Hepatic stellate cell (primary cell): Measurements from ENCODE around the gene ZNF143.
"Not testable (repeated sequence)": the region's sequence is repeated elsewhere in the genome, so short reads cannot be mapped to it uniquely, and the experiment has no call there.

Experiments
- DNase-seq: peaks from one replicate; pipeline ENCODE4 v3.0.0; 2011; ENCODE audit warnings: low spot score

ZNF143 gene

DNA sequence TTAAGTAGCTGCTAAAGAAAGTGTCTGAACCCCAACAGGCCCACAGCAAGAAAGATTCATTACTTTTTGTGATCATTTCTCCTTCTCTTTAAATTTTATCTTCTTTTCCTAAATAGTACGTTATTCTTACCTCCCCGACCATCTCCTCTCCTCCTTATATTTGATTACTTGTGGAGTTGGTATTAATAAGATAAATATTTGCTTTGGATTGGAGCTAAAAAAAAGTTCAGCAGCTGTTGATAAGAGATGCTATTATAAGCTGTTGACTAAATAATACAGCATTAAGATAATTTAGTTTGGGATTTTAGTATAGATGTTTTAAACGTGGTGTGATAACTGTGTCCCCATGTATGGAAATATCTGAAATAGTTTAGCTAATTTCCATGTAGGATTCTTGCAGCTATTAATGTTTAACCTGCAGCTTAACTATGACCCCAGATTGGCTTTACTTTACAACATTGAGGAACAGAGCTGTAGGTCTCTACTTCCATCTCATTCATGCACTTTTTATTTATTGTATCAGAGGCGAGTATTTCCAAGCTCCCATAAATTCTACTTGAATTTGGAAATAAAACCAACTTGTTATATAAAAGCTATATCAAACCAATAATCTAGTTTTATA, 37.8 kb downstream of the ZNF143 start:
- DNase-seq, result no peak

DNA sequence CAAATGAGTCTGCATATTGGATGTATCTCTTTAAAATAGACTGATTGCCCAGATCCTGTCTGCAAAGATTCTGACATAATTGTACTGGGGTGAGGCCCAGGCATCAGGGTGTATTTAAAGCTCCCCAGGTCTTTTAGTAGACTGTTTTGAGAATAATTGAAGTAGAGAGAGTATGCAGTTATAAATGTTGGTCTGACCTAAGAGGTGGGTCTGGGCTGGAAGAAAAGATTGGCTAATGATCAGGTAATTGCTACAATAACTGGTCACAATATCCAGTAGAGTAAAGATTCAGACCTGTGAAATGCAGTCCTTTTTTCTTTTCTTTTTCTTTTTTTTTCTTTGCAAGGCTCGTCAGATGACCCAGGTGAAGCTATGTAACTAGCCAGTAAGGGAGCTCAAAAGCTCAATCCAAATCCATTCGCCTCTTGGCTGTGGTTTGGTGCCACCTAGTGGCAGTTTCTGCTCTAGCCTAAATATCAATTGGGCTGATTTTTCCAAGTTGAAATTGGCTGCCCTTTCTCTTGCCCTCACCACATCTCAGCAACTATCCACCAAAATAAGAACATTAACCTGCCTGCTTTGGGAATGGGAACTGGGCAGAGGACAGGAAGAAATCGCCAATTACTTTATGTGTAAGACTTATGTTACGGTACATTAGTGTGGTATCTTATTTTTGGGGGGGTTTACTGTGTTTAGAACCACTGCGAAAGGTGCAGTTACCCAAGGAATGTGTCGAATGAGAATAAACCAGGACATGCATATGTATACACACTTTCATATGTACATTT, 45.9 kb downstream of the ZNF143 start:
- DNase-seq, result peak; percentile 53

DNA sequence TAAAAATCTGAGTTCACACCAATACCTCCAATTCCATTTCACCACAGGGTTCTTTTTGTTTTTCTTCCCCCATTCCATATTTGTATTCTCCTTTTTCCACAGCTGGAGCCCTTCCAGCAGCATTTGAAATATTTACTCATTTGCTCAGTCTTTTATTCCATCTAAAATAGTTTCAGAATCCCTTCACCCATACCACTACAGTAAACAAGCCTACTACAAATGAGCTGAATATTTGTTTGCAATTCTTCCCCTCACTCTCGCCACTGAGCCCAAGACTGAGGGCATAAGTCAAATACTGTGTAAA, 46.4 kb downstream of the ZNF143 start:
- DNase-seq, result no peak

DNA sequence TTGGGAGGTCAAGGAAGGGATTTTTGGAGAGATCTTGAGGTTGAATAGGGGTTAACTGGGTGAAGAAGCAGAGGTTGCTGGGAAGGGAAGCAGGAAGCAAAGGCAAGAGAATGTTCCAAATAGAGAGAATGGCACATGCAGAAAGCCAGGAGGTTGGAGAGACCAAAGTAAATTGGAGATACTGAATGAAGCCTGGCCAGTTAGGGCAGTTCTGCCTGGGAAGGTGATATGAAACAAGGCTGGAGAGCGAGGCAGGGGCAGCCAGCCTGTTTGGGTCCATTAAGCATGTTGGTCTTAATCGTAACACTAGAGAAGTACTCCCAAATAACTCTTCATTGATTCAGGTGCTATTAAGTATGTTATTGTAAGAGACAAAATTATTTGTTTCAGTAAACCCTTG, 48.2 kb downstream of the ZNF143 start:
- no peak for DNase-seq

DNA sequence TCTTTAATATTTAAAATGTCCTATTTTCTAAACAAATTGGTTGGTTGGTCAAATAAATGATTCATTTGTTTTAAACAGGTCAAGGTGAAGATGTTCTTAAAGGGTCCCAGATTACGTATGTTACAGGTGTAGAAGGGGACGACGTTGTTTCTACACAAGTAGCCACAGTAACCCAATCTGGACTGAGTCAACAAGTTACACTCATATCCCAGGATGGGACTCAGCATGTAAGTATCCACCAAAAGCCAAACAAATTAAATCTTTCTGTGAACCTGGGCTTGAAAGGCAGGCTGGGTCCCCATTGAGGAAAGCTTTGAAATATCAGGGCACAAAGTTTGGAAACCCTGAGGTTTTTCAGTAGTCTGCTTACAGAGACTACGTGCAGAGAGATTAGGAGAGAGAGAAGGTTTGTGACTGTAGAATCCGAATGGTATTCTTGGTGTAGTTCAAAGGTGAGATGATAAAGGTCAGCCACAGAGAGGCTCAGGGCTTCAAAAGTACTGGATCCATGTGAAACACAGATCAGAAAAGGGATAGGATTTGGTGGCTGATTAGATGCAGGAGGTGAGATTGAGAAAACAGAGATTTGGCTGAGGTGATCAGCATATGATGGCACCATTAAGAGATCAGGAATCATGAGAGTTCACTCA, 51.7 kb downstream of the ZNF143 start:
- DNase-seq, result no peak

DNA sequence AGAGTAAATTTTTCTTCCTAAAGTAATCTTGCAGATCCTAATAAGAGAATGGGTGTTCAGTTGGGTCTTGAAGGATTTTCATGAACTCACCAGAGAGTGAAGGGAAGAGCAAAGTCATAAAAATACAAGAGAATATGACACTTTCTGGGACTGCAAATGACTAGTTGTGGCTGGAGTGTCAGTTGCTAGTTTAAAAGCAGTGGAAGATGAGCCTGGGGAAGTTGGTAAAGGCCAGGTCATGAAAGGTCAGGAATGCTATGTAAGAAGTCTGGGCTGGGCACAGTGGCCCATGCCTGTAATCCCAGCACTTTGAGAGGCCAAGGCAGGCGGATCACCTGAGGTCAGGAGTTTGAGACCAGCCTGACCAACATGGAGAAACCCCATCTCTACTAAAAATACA, 53.8 kb downstream of the ZNF143 start:
- DNase-seq, result not testable (repeated sequence)

DNA sequence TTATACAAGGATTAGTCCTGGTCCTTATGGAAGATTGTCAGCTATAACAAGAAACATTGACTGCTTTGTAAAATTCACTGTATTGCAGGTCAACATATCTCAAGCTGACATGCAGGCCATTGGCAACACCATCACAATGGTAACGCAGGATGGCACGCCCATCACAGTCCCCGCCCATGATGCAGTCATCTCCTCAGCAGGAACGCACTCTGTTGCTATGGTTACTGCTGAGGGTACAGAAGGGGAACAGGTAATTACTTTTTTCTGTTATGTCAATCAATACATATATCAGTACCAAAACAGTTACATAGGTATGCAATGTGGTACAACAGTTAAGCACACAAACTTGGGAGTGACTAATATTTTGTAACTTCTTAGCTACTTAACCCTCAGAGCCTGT, 55.3 kb downstream of the ZNF143 start:
- DNase-seq, result no peak

DNA sequence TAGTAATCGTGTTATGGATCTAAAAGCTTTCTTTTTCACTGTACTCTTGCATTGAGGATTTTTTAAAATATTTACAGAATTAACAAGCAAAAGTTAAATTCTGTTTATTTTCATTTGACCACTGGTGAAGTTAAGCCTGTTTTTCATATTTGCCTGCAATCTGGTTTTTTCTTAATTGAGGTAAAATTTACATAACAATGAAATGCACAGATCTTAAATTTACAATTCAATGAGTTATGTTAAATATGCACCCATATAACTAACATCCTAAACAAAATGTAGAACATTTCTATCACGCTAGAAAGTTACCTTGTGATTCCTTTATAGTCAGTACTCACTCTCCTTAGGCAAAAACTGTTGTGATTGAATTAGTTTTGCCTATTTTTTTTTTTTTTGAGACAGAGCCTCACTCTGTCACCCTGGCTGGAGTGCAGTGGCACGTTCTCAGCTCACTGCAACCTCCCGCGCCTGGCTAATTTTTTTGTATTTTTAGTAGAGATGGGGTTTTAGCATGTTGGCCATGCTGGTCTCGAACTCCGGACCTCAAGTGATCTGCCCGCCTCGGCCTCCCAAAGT, 58.1 kb downstream of the ZNF143 start:
- no peak for DNase-seq

DNA sequence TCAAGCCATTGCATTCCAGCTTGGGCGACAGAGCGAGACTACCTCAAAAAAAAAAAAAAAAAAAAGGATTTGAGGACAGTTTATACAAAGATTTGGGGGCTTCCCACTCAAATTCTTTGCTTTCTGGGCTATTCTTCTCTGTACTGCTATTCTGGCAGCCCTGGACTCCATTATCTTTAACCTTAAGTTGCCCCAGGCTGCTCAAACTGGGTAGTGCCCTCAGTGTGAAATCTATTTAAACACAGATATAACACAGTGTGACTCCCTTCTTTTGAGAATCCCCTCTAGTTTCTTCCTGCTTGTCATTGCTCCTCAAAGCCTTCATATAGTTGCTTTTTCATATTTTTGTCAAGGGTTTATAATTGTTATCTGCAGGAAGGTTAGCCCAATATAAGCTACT, 63.2 kb downstream of the ZNF143 start:
- no peak for DNase-seq

DNA sequence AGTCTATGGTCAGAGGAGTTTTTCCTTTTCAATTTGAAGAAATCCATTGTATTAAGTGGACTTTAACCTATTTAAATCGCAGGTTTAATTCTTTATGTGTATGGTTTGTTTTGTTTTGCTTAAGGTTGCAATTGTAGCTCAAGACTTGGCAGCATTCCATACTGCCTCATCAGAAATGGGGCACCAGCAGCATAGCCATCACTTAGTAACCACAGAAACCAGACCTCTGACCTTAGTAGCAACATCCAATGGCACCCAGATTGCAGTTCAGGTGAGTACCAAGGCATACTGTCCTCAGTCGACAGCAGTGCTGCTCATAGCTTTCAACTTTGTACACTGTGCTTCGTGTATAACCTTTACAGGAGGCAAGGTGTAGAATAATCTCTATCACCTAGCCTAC, 64.3 kb downstream of the ZNF143 start:
- DNase-seq, result no peak

DNA sequence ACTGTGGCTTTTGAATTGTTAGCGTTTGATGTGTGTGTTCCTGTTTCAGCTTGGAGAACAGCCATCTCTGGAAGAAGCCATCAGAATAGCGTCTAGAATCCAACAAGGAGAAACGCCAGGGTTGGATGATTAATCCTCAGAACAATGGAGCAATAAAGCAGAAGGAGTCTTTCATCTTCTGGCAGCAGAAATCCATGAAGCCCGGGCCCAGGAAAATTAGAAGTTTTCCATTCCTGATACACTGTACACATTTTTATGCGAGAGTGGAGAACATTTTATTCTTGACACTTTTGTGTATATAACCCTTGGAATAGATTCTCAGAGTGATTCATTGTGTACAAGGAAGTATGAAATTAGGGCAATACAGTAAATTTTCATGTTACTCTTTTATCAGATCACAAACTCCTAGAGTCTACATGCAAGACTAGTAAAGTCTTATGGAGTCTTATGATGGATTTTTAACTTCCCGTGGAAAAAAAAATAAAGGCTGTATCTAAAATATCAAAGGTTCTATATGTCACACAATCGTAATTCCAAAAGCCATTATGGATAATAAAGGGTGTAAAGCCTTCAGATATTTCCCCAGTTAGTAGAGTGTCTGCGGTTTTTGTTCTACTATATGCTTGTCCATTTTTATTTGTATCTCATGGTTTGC, 66.8 kb downstream of the ZNF143 start:
- DNase-seq, result no peak

DNA sequence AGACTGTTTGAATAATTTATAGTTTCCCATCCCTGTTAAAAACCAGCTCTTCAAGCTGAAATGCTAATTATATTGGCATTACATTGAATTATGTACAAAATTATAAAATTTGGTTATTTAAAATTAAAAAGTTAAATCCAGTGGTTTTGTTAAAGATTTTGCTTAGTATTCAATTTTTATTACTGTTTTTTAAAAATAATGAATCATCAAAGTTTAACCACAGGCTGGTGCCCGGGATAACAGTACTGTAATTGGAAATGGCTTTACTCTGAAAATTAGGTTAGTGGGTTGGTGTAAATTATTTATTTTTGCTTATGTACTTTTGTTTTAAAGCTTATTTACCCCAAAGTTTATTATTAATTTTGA, 67.3 kb downstream of the ZNF143 start:
- DNase-seq, result no peak

DNA sequence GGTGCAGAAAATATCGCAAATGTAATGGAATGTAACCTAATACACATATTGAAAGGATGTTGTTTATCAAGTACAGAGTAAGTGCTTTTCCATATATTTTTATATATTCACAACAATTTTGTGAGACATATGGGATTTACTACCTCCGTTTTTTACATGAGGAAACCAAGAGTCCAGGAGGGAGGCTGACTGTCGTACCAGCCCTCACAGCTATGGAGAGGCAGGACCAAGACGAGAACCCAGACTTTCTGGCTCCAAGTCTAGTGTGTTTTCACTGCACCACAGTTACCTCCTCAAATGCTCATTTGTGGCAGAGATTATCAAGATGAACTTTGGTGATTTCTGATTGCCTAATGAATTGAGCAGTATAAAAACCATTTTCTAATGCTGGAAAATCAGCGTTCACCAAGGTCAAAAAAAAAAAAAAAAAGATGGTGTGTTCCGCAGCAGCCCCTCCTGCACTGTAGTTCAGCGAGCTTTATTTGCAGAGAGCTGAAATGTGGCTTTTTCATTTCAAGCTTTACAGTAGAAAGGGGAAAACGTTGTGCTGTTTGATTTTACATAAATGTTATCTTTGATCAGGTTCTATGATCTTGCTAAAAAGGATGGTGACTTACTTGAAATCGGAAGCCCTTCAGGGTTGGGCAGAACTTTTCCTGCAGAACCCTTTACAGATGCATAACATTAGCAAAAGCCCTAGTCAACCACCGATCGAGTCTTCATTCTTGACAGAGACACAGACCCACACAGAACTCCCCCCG, 67.9 kb downstream of the ZNF143 start:
- no peak for DNase-seq

DNA sequence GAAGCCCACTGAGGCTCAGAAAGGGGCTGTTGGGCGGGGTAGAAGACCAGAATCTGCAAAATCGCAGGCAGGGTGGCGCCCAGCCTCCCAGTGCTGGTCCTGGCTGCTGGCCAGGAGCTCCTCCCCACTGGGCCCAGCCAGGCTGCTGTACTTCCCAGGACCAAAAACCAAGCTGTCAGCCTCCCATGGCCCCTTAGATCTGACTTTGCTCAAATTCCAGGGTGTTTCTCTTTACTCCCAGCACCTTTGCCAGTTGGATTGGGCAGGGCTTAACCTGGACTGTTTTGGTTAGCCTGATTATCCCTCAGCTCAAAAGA, 68.5 kb downstream of the ZNF143 start:
- no peak for DNase-seq

DNA sequence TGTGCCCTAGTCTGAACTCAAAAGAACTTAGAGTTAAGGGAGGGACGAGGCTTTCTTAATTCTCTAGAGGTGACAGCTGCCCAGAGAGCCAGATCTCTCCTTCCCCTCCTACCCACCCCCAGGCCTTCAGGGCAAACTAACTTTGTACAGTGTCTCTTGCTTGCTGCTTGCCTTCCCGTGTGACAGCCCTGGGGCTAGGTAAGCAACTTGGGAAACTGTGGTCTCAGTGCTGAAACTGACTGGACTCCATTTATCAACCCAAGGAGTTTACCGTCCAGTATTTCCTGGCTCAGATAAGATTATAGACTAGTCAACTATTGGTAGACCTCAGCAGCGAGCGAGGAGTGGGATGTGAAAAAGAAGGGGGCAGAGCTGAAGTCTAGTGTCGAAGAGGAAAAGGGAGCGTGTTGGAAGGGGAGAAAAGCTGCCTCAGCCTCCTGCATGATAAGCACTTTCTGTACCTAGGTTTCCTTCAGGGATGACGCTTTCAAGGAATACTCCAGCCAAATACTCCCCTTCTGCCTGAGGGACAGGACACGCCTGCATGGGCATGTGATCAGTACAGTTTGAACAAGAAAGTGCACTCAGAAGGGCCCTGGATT, 69.3 kb downstream of the ZNF143 start:
- no peak for DNase-seq

DNA sequence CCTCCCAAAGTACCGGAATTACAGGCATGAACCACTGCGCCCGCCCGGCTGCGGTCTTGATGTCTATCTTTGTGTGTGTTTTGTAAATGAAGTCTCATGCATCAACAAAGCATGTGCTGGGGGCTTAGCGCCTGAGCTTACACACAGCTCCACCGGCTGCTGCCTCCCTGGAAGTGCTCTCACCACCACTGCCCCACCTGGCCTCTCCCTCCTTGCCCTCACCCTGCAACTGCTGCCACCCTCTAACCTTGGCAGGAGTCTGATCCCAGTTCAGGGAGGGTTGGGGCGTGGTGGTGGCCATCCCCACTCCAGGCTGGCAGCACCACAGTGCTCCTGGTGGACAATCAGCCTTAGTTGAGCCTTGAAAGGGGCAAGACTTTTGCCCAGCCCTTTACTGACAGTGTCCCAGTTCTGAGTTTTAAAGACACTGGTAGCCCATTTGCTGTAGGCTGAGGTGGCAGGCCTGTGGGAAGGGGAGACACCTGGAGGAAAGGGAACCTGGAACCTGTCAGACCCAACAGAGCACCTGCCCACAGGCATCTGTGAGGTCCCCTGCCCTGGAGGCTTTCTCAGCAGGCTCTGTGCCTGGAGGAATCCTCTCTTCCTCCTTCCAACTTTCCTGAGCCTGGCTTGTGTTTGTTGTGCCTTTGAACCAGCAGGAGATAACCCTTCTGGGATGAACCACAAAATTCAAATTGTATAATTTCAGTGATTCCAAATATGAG, 70.3 kb downstream of the ZNF143 start:
- no peak for DNase-seq

DNA sequence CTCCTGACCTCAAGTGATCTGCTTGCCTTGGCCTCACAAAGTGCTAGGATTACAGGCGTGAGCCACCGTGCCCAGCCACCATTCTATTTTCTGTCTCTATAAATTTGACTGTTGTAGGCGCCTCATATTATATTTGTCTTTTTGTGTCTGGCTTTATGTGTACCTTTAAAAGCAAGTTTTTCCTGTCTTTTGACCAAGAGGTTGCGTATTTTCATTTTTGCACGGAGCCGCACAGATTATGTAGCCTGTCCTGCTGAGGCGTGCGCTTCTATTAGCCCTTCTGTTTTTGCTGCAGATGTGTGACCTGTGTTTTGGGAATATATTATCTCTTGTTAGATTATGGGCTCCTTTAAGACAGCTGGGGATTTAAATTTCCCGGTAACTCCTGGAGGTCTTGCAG, 72.2 kb downstream of the ZNF143 start:
- no peak for DNase-seq

DNA sequence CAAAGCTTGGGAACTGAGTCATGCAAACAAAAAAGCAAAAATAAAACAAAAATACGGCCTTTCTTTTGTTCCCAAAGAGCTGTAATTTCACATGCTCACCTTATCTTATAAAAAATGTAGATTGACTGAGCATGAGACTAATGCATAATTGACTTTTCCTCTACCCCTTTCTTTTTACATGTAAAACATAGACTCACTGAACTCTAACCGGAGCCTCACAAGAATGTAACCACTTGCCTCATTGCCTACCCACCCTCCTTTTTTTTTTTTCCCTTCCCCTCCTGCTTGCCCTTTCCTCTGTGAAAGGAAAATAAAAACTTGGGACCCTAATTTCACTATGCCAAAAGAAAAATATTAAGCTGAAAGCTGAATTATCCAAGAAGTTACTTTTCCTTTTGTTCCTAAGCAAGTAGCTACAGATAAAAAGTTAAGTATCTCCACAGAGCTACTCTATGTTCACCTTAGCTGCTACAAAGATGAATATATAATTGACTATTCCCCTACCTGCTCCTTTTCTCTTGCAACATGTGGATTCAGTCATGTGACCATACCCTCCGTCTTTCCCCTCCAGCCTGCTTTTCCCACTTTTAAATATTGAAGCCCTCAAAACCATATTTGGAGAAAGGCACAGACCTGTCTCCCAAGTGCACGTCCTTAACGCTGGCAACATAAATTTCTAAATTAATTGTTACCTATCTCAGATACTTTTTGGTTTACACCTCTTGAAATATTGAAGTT, 73.1 kb downstream of the ZNF143 start:
- no peak for DNase-seq

DNA sequence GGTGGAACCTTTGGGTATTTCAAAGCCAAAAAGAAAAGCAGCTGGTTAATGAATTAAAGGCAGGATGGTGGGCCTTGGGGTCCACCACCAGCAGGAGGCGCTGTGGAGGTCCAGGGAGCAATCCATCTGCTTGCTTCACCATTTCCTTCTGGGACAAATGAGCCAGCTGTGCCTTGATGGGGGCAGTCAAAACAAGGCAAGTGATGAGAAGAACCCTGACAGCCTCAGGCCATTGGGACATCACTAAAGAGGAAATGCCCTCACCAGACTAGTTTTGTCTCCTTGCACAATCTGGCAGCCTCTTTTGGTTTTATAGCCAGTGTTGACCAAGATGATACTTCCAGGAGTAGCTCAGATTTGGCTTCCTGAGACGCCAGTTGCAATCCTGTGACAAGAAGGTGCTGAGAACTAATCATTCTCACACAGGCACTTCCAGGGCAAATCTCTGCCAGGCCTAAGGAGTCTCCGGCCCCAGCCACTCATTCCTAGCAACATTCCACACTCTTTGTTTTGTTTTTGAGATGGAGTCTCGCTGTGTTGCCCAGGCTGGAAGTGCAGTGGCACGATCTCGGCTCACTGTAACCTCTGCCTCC, 74.5 kb downstream of the ZNF143 start:
- DNase-seq, result peak; percentile 42

DNA sequence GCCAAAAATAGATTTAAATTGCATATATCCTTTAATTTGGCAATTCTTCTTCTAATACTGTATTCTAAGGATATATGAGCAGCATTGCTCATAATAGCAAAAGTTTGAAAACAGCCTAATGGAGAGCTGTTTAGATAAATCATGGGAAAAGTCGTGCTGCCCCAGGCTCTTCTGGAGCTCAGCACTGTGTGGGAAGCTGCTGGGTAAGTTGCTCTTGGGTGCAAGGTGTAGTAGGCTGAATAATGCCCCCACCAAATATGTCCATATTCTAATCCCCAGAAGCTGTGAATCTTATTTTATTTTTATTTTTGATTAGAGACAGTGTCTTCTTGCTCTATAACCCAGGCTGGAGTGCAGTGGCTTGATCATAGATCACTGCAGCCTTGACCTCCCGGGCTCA, 77.7 kb downstream of the ZNF143 start:
- no peak for DNase-seq
